ENCODE data around the gene DEF6. TPM values are rescaled to one million over a fixed set of nuclear protein-coding genes. Genes with fewer than 3 reads are reported as not detected.

Gene DEF6
- total and polyA plus RNA-seq, 4 donors, result 1.0 to 6.3 (median 2.5) TPM

GRCh38 chr6:35265523-35265922, 32.1 kb upstream of the DEF6 start:
- 97% methylated on average over 2 of the region's 2 CpGs for WGBS

More at GRCh38 chr6:35265523-35265922, 32.1 kb upstream of the DEF6 start:
- Histone ChIP-seq H3K4me3 (ENCODE audit: low read depth in 1 of 3, low read length in 3 of 3) (no peak overlapping the region), H3K9ac (ENCODE audit: low read depth in 1 of 2, low read length in 2 of 2) (no peak overlapping the region), H3K27ac (ENCODE audit: low read depth in 1 of 2, low read length in 2 of 2) (no peak overlapping the region), H3K27me3 (ENCODE audit: control insufficient read depth in 4 of 4, insufficient read depth in 4 of 4, low read length in 3 of 4) (no peaks in the 10 kb centered on the region), H3K36me3 (ENCODE audit: control insufficient read depth in 4 of 4, insufficient read depth in 3 of 4, low read depth in 1 of 4, low read length in 3 of 4) (peaks cover 0 to 2% (median 0%) of the 10 kb centered on the region in 4 donors), H3K4me1 (ENCODE audit: control insufficient read depth in 4 of 4, insufficient read depth in 4 of 4, low read length in 3 of 4) (peaks cover 0 to 3% (median under 1%) of the 10 kb centered on the region in 4 donors), H3K9me3 (ENCODE audit: control insufficient read depth in 4 of 4, low read length in 3 of 4) (no peaks in the 10 kb centered on the region)
- TF ChIP-seq HNF4A (conservative IDR thresholded peaks at IDR 0.05) (no peak), NR2F2 (IDR thresholded peaks at IDR 0.05) (no peak), CTCF (IDR thresholded peaks at IDR 0.05; ENCODE audit: low read depth, low read length, missing input control) (no peak), FOXA1 (IDR thresholded peaks at IDR 0.05) (no peak), TAF1 (conservative IDR thresholded peaks at IDR 0.05) (no peak), REST (IDR thresholded peaks at IDR 0.05) (no peak), MAX (IDR thresholded peaks at IDR 0.05) (no peak), ATF3 (IDR thresholded peaks at IDR 0.05) (no peak), JUND (IDR thresholded peaks at IDR 0.05) (no peak), GABPA (IDR thresholded peaks at IDR 0.05 in 1 of 2, conservative IDR thresholded peaks at IDR 0.05 in 1 of 2) (no peak), EGR1 (IDR thresholded peaks at IDR 0.05; ENCODE audit: low read depth in 2 of 2) (no peak), RXRA (IDR thresholded peaks at IDR 0.05) (no peak), ZBTB33 (IDR thresholded peaks at IDR 0.05) (no peak), SP1 (IDR thresholded peaks at IDR 0.05) (no peak), HNF4G (IDR thresholded peaks at IDR 0.05) (no peak), RAD21 (IDR thresholded peaks at IDR 0.05) (no peak)
- no peak for DNase-seq (ENCODE audit: low spot score)

Data from liver (tissue), 9 donors.